GM12878 (cell line): ENCODE measurements around the gene TMEM53. TPM values are rescaled to one million over a fixed set of nuclear protein-coding genes. Genes with fewer than 3 reads are reported as not detected.

Source experiments
- ATAC-seq: fragments of 200-7000 bp; cut with Tn5 transposase; 3 replicates; pipeline ENCODE4 v1.9.1; 2020; ENCODE audit warnings: mild to moderate bottlenecking, moderate library complexity
- BruUV-seq: library from RNA; stranded (reverse); fragments of 400-500 nt; replicated peaks from 2 replicates; lab custom pipeline; 2021; lab: Mats Ljungman, UMichigan
- CTCF ChIA-PET: fragments of 300-600 bp; sonication (Branson Sonifier 250); formaldehyde crosslinking; extraction: SDS; loops from one replicate; lab custom pipeline; 2021; ENCODE audit warnings: inconsistent platforms; lab: Yijun Ruan, JAX
- POLR2A ChIA-PET: fragments of 350-600 bp; formaldehyde crosslinking; extraction: SDS; loops from one replicate; lab custom pipeline; 2021; ENCODE audit warnings: inconsistent platforms; lab: Charles Lee
- RAD21 ChIA-PET: fragments of 300-600 bp; sonication (Branson Sonifier 250); formaldehyde crosslinking; loops from one replicate; lab custom pipeline; 2023; ENCODE audit warnings: antibody characterized with exemption; ENCODE audit not compliant: unreplicated experiment; lab: Charles Lee
- SMC1A ChIA-PET: fragments of 300-600 bp; sonication (Branson Sonifier 250); formaldehyde crosslinking; loops from one replicate; lab custom pipeline; 2023; ENCODE audit not compliant: unreplicated experiment, uncharacterized antibody; lab: Charles Lee
- DNase-seq: peaks from one replicate; pipeline ENCODE4 v3.0.0-alpha.2; 2011; ENCODE audit warnings: low read depth, low spot score
- FAIRE-seq: peaks from 3 replicates; lab custom pipeline; 2011; peaks lifted over from hg19 to GRCh38; lab: Jason Lieb, UNC
- H2AFZ ChIP-seq: 2 replicates; pipeline ENCODE4 v1.6.0; 2011; ENCODE audit warnings: low read depth, low read length, control low read depth; ENCODE audit not compliant: control insufficient read depth
- H3K27ac ChIP-seq: 2 replicates; pipeline ENCODE4 v1.5.1; 2011; ENCODE audit warnings: control low read depth; ENCODE audit not compliant: control insufficient read depth, insufficient read depth
- H3K27me3 ChIP-seq, 2 experiments: replicated peaks in 1 of 2; 2 replicates each; pipeline versions ENCODE4 v1.6.0 to v1.6.1; 2011; ENCODE audit warnings: low read length in 1 of 2; ENCODE audit not compliant: control insufficient read depth in 2 of 2, insufficient read depth in 2 of 2
- H3K36me3 ChIP-seq, 2 experiments: 2 replicates each; pipeline ENCODE4 v1.5.1; 2011; ENCODE audit warnings: low read length in 1 of 2; ENCODE audit not compliant: control insufficient read depth in 2 of 2, insufficient read depth in 2 of 2
- H3K4me1 ChIP-seq: 2 replicates; pipeline ENCODE4 v1.6.1; 2011; ENCODE audit warnings: mild to moderate bottlenecking, low read length, moderate library complexity, mixed read lengths; ENCODE audit not compliant: control insufficient read depth, insufficient read depth
- H3K4me2 ChIP-seq: 2 replicates; pipeline ENCODE4 v1.6.0; 2011; ENCODE audit warnings: control low read depth; ENCODE audit not compliant: control insufficient read depth, insufficient read depth
- H3K4me3 ChIP-seq: fragments of 200-600 bp; sonication (generic); 2 replicates; pipeline ENCODE4 v1.5.1; 2016
- H3K79me2 ChIP-seq: 2 replicates; pipeline ENCODE4 v1.6.0; 2011; ENCODE audit warnings: low read length; ENCODE audit not compliant: control insufficient read depth, insufficient read depth
- H3K9ac ChIP-seq: 2 replicates; pipeline ENCODE4 v1.8.0; 2011; ENCODE audit warnings: low read length, control low read depth, mixed read lengths; ENCODE audit not compliant: control insufficient read depth, insufficient read depth
- H3K9me3 ChIP-seq: replicated peaks from 3 replicates; pipeline ENCODE4 v1.5.1; 2011; ENCODE audit warnings: mild to moderate bottlenecking, low read length; ENCODE audit not compliant: control insufficient read depth, insufficient read depth
- H4K20me1 ChIP-seq: 2 replicates; pipeline ENCODE4 v1.6.0; 2011; ENCODE audit not compliant: control insufficient read depth, insufficient read depth
- BHLHE40 ChIP-seq, 2 experiments: fragments of 450-650 bp in 1 of 2; IDR thresholded peaks; 2 replicates each; pipeline ENCODE4 v1.6.1; 2011 to 2017; ENCODE audit warnings: low read depth in 2 of 2, borderline replicate concordance in 1 of 2, improper control_type of control experiment in 1 of 2, low read length in 1 of 2, mild to moderate bottlenecking in 1 of 2
- BMI1 ChIP-seq: fragments of 450-650 bp; IDR thresholded peaks from 2 replicates; pipeline ENCODE4 v1.6.1; 2016; ENCODE audit warnings: mild to moderate bottlenecking, moderate library complexity, borderline replicate concordance
- CBFB ChIP-seq: IDR thresholded peaks from 2 replicates; pipeline ENCODE4 v1.6.1; 2016; ENCODE audit warnings: antibody characterized with exemption, low read depth
- CBX3 ChIP-seq: fragments of 200-600 bp; sonication (generic); IDR thresholded peaks from 2 replicates; pipeline ENCODE4 v1.6.1; 2016; ENCODE audit warnings: low read depth, borderline replicate concordance
- CREB1 ChIP-seq: IDR thresholded peaks from 2 replicates; pipeline ENCODE4 v1.6.1; 2012; ENCODE audit warnings: low read depth, mild to moderate bottlenecking, inconsistent platforms
- E2F4 ChIP-seq: IDR thresholded peaks from 2 replicates; pipeline ENCODE4 v1.6.1; 2012; ENCODE audit warnings: low read depth, low read length, improper control_type of control experiment
- NBN ChIP-seq: fragments of 450-650 bp; IDR thresholded peaks from 2 replicates; pipeline ENCODE4 v1.6.1; 2016
- NFXL1 ChIP-seq: fragments of 450-650 bp; IDR thresholded peaks from 2 replicates; pipeline ENCODE4 v1.6.1; 2017; ENCODE audit warnings: antibody characterized with exemption, mild to moderate bottlenecking, borderline replicate concordance
- NFYA ChIP-seq: IDR thresholded peaks from 2 replicates; pipeline ENCODE4 v1.6.1; 2011; ENCODE audit warnings: low read depth, mild to moderate bottlenecking, low read length, improper control_type of control experiment, borderline replicate concordance
- POLR2AphosphoS2 ChIP-seq: IDR thresholded peaks from 2 replicates; pipeline ENCODE4 v1.6.1; 2011; ENCODE audit warnings: low read depth, mild to moderate bottlenecking, low read length, improper control_type of control experiment, moderate library complexity
- REST ChIP-seq: IDR thresholded peaks from 2 replicates; pipeline ENCODE4 v1.6.1; 2012; ENCODE audit warnings: mild to moderate bottlenecking, low read depth, low read length
- TBL1XR1 ChIP-seq: IDR thresholded peaks from 2 replicates; pipeline ENCODE4 v1.6.1; 2012; ENCODE audit warnings: low read depth, low read length, improper control_type of control experiment
- YBX1 ChIP-seq: fragments of 450-650 bp; IDR thresholded peaks from 2 replicates; pipeline ENCODE4 v1.6.1; 2016; ENCODE audit warnings: antibody characterized with exemption
- ZNF592 ChIP-seq: fragments of 450-650 bp; IDR thresholded peaks from 2 replicates; pipeline ENCODE4 v1.6.1; 2017; ENCODE audit warnings: mild to moderate bottlenecking, moderate library complexity
- WGBS: methylation state at CpG from one replicate; pipeline ENCODE4 v1.1.6; 2016; ENCODE audit warnings: low lambda C conversion rate; ENCODE audit not compliant: insufficient replicate concordance, insufficient coverage; ENCODE audit errors: missing lambda C conversion rate; 5-methylcytosine and 5-hydroxymethylcytosine counted together
- in situ Hi-C: fragments of 300-500 bp; cut with MboI; formaldehyde crosslinking; loops from 9 replicates; pipeline ENCODE4 v1.14.3; 2018; ENCODE audit warnings: mixed read lengths
- intact Hi-C: fragments of 100-400 bp; cut with micrococcal nuclease; formaldehyde crosslinking; loops from one replicate; pipeline ENCODE4 v1.14.2; 2022; ENCODE audit not compliant: unreplicated experiment
- polyA plus RNA-seq, 11 experiments: library from polyadenylated mRNA; depleted of rRNA in 4 of 11; unstranded in 6 of 11; stranded (reverse) in 5 of 11; fragments of >200 nt; fragmentation: Nextera tagmentation in 4 of 11; fragmentation: Illumina TruSeq in 1 of 11; extraction: Ambion mirVana in 4 of 11; extraction: Trizol in 1 of 11; gene quantifications; 1 replicate in 1 of 11; 2 replicates in 10 of 11; pipeline versions ENCODE4 v1.2.1 to v1.2.3, GENCODE V29; 2011 to 2016; ENCODE audit warnings: inconsistent platforms in 2 of 11, missing spikeins in 2 of 11, low read depth in 1 of 11
- total RNA-seq, 4 experiments: library from RNA; depleted of rRNA in 3 of 4; stranded (reverse); fragments of >200 nt in 3 of 4; fragmentation: Illumina TruSeq in 1 of 4; extraction: Trizol in 1 of 4; gene quantifications; 2 replicates each; pipeline versions ENCODE4 v1.2.1 to v1.2.3, GENCODE V29; 2013 to 2021

The TMEM53 gene
- total and polyA plus RNA-seq, 10 of the 15 experiments (the other 5 are each of a cell fraction or from before 2014, with no cell fraction given) = 3.1 to 23.9 (median 11.1) TPM

GRCh38 chr1:44681905-44682882, 7.9 kb upstream of the TMEM53 start:
- H3K4me1 ChIP-seq = peaks cover 34% of the 10 kb centered on the region
- no peaks in the 10 kb centered on the region for H3K27me3 ChIP-seq
- ChIA-PET CTCF (interaction anchor here (1.4 to 1.5 kb wide), 2 partner anchors 27 to 33 kb away, joined by 4 read pairs; no protein-coding TSS in a partner anchor), SMC1A (interaction anchor here (0.8 kb wide), 1 partner anchor 14 kb away, joined by 3 read pairs; no protein-coding TSS in a partner anchor), POLR2A (no interaction called here), RAD21 (interaction anchor here (2.3 kb wide), 1 partner anchor 7 kb away, joined by 11 read pairs; the partner anchor contains the start of genes ARMH1 and TMEM53)
- DNase-seq (no peak), ATAC-seq (no peak), FAIRE-seq (no peak)
- no TSS peak for BruUV-seq
- intact Hi-C loops = no loop called here
- H3K36me3 ChIP-seq = no peaks in the 10 kb centered on the region
- H2AFZ ChIP-seq = no peak overlapping the region
- WGBS = 90% methylated on average over 14 of the region's 14 CpGs
- H3K9me3 ChIP-seq = no peaks in the 10 kb centered on the region
- H3K79me2 ChIP-seq = no peaks in the 10 kb centered on the region
- H3K4me3 ChIP-seq = no peak overlapping the region
- in situ Hi-C loops = no loop called here
- no peaks in the 10 kb centered on the region for H4K20me1 ChIP-seq
- no peak overlapping the region for H3K27ac ChIP-seq
- no peak overlapping the region for H3K4me2 ChIP-seq
- H3K9ac ChIP-seq = no peak overlapping the region
- TF ChIP-seq BHLHE40 (IDR thresholded peaks at IDR 0.05; ENCODE audit: borderline replicate concordance in 1 of 2, low read depth in 2 of 2, low read length in 1 of 2) = no peak
- no peak for TF ChIP-seq REST
- TF ChIP-seq TBL1XR1 = no peak
- no peak for TF ChIP-seq POLR2AphosphoS2
- no peak for TF ChIP-seq NBN
- TF ChIP-seq CBX3 = no peak
- no peak for TF ChIP-seq CBFB
- no peak for TF ChIP-seq YBX1
- no peak for TF ChIP-seq NFXL1
- no peak for TF ChIP-seq E2F4
- TF ChIP-seq NFYA = no peak
- no peak for TF ChIP-seq CREB1
- no peak for TF ChIP-seq BMI1
- no peak for TF ChIP-seq ZNF592
